Memory B cell (primary cell): ENCODE results near the gene ASRGL1.
A peak's percentile ranks its signal among the peaks of the same experiment; 100 is the strongest.
"Not testable (repeated sequence)": the region's sequence is repeated elsewhere in the genome, so short reads cannot be mapped to it uniquely, and the experiment has no call there.

Experiments
- ATAC-seq: fragments of 150-1000 bp; cut with Tn5 transposase; 2 replicates; pipeline ENCODE4 v1.10.0; 2021; ENCODE audit warnings: low read depth, mild to moderate bottlenecking, moderate library complexity
- DNase-seq, 2 donors: peaks; one replicate each; pipeline ENCODE4 v3.0.0; 2022; ENCODE audit warnings: low spot score in 2 of 2
- H3K27ac Mint-ChIP-seq: one replicate; pipeline ENCODE4 v1.8.0; 2022; ENCODE audit warnings: mild to moderate bottlenecking, moderate library complexity, mixed read lengths
- H3K27me3 Mint-ChIP-seq: one replicate; pipeline ENCODE4 v1.8.0; 2022; ENCODE audit warnings: mixed read lengths
- H3K36me3 Mint-ChIP-seq: one replicate; pipeline ENCODE4 v1.8.0; 2022; ENCODE audit warnings: mild to moderate bottlenecking, mixed read lengths
- H3K4me1 Mint-ChIP-seq: one replicate; pipeline ENCODE4 v1.8.0; 2022; ENCODE audit warnings: mixed read lengths
- H3K4me3 Mint-ChIP-seq: one replicate; pipeline ENCODE4 v1.8.0; 2022; ENCODE audit warnings: mild to moderate bottlenecking, moderate library complexity, mixed read lengths
- H3K9me3 Mint-ChIP-seq: one replicate; pipeline ENCODE4 v1.8.0; 2022; ENCODE audit warnings: mixed read lengths

The ASRGL1 gene

GRCh38 chr11:62370743-62371440 lies 33.6 kb downstream of the ASRGL1 start:
- H3K27ac Mint-ChIP-seq, result no peak overlapping the region
- DNase-seq, result no peak
- ATAC-seq, result peak; percentile 78
- H3K4me1 Mint-ChIP-seq, result peaks cover 6% of the 10 kb centered on the region
- peak overlapping the region; percentile 80 for H3K4me3 Mint-ChIP-seq
- H3K36me3 Mint-ChIP-seq, result peaks cover 1% of the 10 kb centered on the region
- H3K27me3 Mint-ChIP-seq, result no peaks in the 10 kb centered on the region
- H3K9me3 Mint-ChIP-seq, result no peaks in the 10 kb centered on the region

GRCh38 chr11:62372871-62373270 lies 35.6 kb downstream of the ASRGL1 start:
- peaks cover 6% of the 10 kb centered on the region for H3K4me1 Mint-ChIP-seq
- no peak overlapping the region for H3K27ac Mint-ChIP-seq
- no peaks in the 10 kb centered on the region for H3K27me3 Mint-ChIP-seq
- DNase-seq, result no peak
- no peak for ATAC-seq
- no peak overlapping the region for H3K4me3 Mint-ChIP-seq
- peaks cover 1% of the 10 kb centered on the region for H3K36me3 Mint-ChIP-seq
- no peaks in the 10 kb centered on the region for H3K9me3 Mint-ChIP-seq

- no peak for ATAC-seq
- H3K9me3 Mint-ChIP-seq, result no peaks in the 10 kb centered on the region
- peaks cover 6% of the 10 kb centered on the region for H3K4me1 Mint-ChIP-seq
- no peaks in the 10 kb centered on the region for H3K27me3 Mint-ChIP-seq
- no peak overlapping the region for H3K4me3 Mint-ChIP-seq
- H3K36me3 Mint-ChIP-seq, result peaks cover 1% of the 10 kb centered on the region
- no peak overlapping the region for H3K27ac Mint-ChIP-seq
- no peak for DNase-seq
These were observed 36.3 kb downstream of the ASRGL1 start for GRCh38 chr11:62373464-62374119.

GRCh38 chr11:62374801-62375200 lies 37.6 kb downstream of the ASRGL1 start:
- H3K27me3 Mint-ChIP-seq, result no peaks in the 10 kb centered on the region

GRCh38 chr11:62378459-62379063 lies 41.3 kb downstream of the ASRGL1 start:
- not testable (repeated sequence) for H3K4me1 Mint-ChIP-seq, H3K27ac Mint-ChIP-seq, H3K27me3 Mint-ChIP-seq, H3K36me3 Mint-ChIP-seq, H3K4me3 Mint-ChIP-seq, ATAC-seq, H3K9me3 Mint-ChIP-seq
- DNase-seq, result peak in 1 of 2 donors; percentile 48

More at GRCh38 chr11:62374801-62375200, 37.6 kb downstream of the ASRGL1 start:
- Mint-ChIP-seq H3K36me3 (peaks cover 1% of the 10 kb centered on the region), H3K4me1 (peaks cover 6% of the 10 kb centered on the region), H3K4me3 (no peak overlapping the region), H3K9me3 (no peaks in the 10 kb centered on the region), H3K27ac (no peak overlapping the region)
- ATAC-seq, result no peak
- DNase-seq, result no peak

- not testable (repeated sequence) for DNase-seq, H3K36me3 Mint-ChIP-seq, H3K4me1 Mint-ChIP-seq, ATAC-seq, H3K4me3 Mint-ChIP-seq, H3K9me3 Mint-ChIP-seq, H3K27ac Mint-ChIP-seq, H3K27me3 Mint-ChIP-seq
These were observed 42.3 kb downstream of the ASRGL1 start for GRCh38 chr11:62379586-62379985.

GRCh38 chr11:62380821-62381245 lies 43.6 kb downstream of the ASRGL1 start:
- H3K27me3 Mint-ChIP-seq, H3K27ac Mint-ChIP-seq, H3K36me3 Mint-ChIP-seq, H3K4me1 Mint-ChIP-seq, H3K9me3 Mint-ChIP-seq, H3K4me3 Mint-ChIP-seq: not testable (repeated sequence)
- peak; percentile 77 for ATAC-seq
- peak; percentile 44 to 71 for DNase-seq

- no peak for DNase-seq
- H3K4me1 Mint-ChIP-seq, result peaks cover 5% of the 10 kb centered on the region
- no peak for ATAC-seq
- H3K9me3 Mint-ChIP-seq, result no peaks in the 10 kb centered on the region
- H3K27me3 Mint-ChIP-seq, result no peaks in the 10 kb centered on the region
- no peak overlapping the region for H3K4me3 Mint-ChIP-seq
- H3K36me3 Mint-ChIP-seq, result no peaks in the 10 kb centered on the region
- no peak overlapping the region for H3K27ac Mint-ChIP-seq
These were observed 46.6 kb downstream of the ASRGL1 start for GRCh38 chr11:62383822-62384221.

GRCh38 chr11:62386083-62386482 lies 48.8 kb downstream of the ASRGL1 start:
- ATAC-seq, H3K4me3 Mint-ChIP-seq, H3K36me3 Mint-ChIP-seq, H3K27ac Mint-ChIP-seq, H3K9me3 Mint-ChIP-seq, H3K27me3 Mint-ChIP-seq, DNase-seq, H3K4me1 Mint-ChIP-seq: not testable (repeated sequence)

- Mint-ChIP-seq H3K27me3 (no peaks in the 10 kb centered on the region), H3K9me3 (no peaks in the 10 kb centered on the region), H3K36me3 (no peaks in the 10 kb centered on the region), H3K4me3 (no peak overlapping the region), H3K4me1 (no peaks in the 10 kb centered on the region), H3K27ac (no peak overlapping the region)
- no peak for DNase-seq
- no peak for ATAC-seq
These were observed 50.1 kb downstream of the ASRGL1 start for GRCh38 chr11:62387381-62387780.

- H3K27ac Mint-ChIP-seq, result no peak overlapping the region
- DNase-seq (no peak), ATAC-seq (no peak)
- H3K9me3 Mint-ChIP-seq, result no peaks in the 10 kb centered on the region
- no peaks in the 10 kb centered on the region for H3K27me3 Mint-ChIP-seq
- H3K4me3 Mint-ChIP-seq, result no peak overlapping the region
- no peaks in the 10 kb centered on the region for H3K36me3 Mint-ChIP-seq
- H3K4me1 Mint-ChIP-seq, result no peaks in the 10 kb centered on the region
These were observed 51.8 kb downstream of the ASRGL1 start for GRCh38 chr11:62388999-62389398.

- Mint-ChIP-seq H3K36me3 (no peaks in the 10 kb centered on the region), H3K27me3 (no peaks in the 10 kb centered on the region), H3K27ac (no peak overlapping the region), H3K4me1 (peaks cover 3% of the 10 kb centered on the region), H3K9me3 (no peaks in the 10 kb centered on the region), H3K4me3 (no peak overlapping the region)
- no peak for DNase-seq
- ATAC-seq, result no peak
These were observed 53.0 kb downstream of the ASRGL1 start for GRCh38 chr11:62390237-62390636.

- Mint-ChIP-seq H3K4me3 (no peak overlapping the region), H3K27ac (no peak overlapping the region), H3K4me1 (peaks cover 3% of the 10 kb centered on the region), H3K27me3 (no peaks in the 10 kb centered on the region), H3K36me3 (no peaks in the 10 kb centered on the region), H3K9me3 (no peaks in the 10 kb centered on the region)
- ATAC-seq, result no peak
- DNase-seq, result no peak
These were observed 53.5 kb downstream of the ASRGL1 start for GRCh38 chr11:62390722-62391121.

GRCh38 chr11:62391642-62392425 lies 54.6 kb downstream of the ASRGL1 start:
- ATAC-seq (no peak), DNase-seq (no peak)
- Mint-ChIP-seq H3K27ac (no peak overlapping the region), H3K9me3 (no peaks in the 10 kb centered on the region), H3K36me3 (no peaks in the 10 kb centered on the region), H3K27me3 (no peaks in the 10 kb centered on the region), H3K4me3 (no peak overlapping the region), H3K4me1 (peaks cover 3% of the 10 kb centered on the region)
